HG03139 (cell line): ENCODE data around the gene ZBTB38.

Experiments
- ATAC-seq: cut with Tn5 transposase; IDR thresholded peaks from one replicate; pipeline ENCODE4 v1.9.1; 2021; ENCODE audit not compliant: unreplicated experiment

Gene ZBTB38

GRCh38 chr3:141367038-141367730 is 1.1 kb upstream of the ZBTB38 start:
- no peak for ATAC-seq

GRCh38 chr3:141368925-141369794 is 856 bp downstream of the ZBTB38 start:
- no peak for ATAC-seq

- peak; percentile 80 for ATAC-seq
These were observed 1.8 kb downstream of the ZBTB38 start for GRCh38 chr3:141370065-141370533.

- ATAC-seq, result no peak
These were observed 3.6 kb downstream of the ZBTB38 start for GRCh38 chr3:141371882-141372281.

GRCh38 chr3:141372656-141373055 is 4.4 kb downstream of the ZBTB38 start:
- no peak for ATAC-seq

GRCh38 chr3:141373232-141373631 is 4.9 kb downstream of the ZBTB38 start:
- ATAC-seq, result no peak

GRCh38 chr3:141373768-141374526 is 5.6 kb downstream of the ZBTB38 start:
- no peak for ATAC-seq

GRCh38 chr3:141375381-141376301 is 7.3 kb downstream of the ZBTB38 start:
- ATAC-seq, result no peak

- no peak for ATAC-seq
These were observed 9.1 kb downstream of the ZBTB38 start for GRCh38 chr3:141377377-141377776.

- ATAC-seq, result no peak
These were observed 10.3 kb downstream of the ZBTB38 start for GRCh38 chr3:141378556-141378955.

- ATAC-seq, result peak; percentile 49
These were observed 11.1 kb downstream of the ZBTB38 start for GRCh38 chr3:141379250-141379966.

- no peak for ATAC-seq
These were observed 12.0 kb downstream of the ZBTB38 start for GRCh38 chr3:141380279-141380678.

GRCh38 chr3:141380987-141381386 is 12.7 kb downstream of the ZBTB38 start:
- no peak for ATAC-seq

GRCh38 chr3:141382571-141382970 is 14.3 kb downstream of the ZBTB38 start:
- no peak for ATAC-seq

GRCh38 chr3:141383555-141384129 is 15.3 kb downstream of the ZBTB38 start:
- no peak for ATAC-seq

- no peak for ATAC-seq
These were observed 15.9 kb downstream of the ZBTB38 start for GRCh38 chr3:141384157-141384556.

- no peak for ATAC-seq
These were observed 16.3 kb downstream of the ZBTB38 start for GRCh38 chr3:141384575-141384974.

- ATAC-seq, result no peak
These were observed 17.3 kb downstream of the ZBTB38 start for GRCh38 chr3:141385406-141386125.

GRCh38 chr3:141386126-141386488 is 17.8 kb downstream of the ZBTB38 start:
- ATAC-seq, result no peak
